ENCODE data around the gene COPS6. TPM values are rescaled to one million over a fixed set of nuclear protein-coding genes. Genes with fewer than 3 reads are reported as not detected.

Gene COPS6
- total and polyA plus RNA-seq, 4 experiments from 2014 or later = 85.5 to 261 (median 122) TPM

DNA sequence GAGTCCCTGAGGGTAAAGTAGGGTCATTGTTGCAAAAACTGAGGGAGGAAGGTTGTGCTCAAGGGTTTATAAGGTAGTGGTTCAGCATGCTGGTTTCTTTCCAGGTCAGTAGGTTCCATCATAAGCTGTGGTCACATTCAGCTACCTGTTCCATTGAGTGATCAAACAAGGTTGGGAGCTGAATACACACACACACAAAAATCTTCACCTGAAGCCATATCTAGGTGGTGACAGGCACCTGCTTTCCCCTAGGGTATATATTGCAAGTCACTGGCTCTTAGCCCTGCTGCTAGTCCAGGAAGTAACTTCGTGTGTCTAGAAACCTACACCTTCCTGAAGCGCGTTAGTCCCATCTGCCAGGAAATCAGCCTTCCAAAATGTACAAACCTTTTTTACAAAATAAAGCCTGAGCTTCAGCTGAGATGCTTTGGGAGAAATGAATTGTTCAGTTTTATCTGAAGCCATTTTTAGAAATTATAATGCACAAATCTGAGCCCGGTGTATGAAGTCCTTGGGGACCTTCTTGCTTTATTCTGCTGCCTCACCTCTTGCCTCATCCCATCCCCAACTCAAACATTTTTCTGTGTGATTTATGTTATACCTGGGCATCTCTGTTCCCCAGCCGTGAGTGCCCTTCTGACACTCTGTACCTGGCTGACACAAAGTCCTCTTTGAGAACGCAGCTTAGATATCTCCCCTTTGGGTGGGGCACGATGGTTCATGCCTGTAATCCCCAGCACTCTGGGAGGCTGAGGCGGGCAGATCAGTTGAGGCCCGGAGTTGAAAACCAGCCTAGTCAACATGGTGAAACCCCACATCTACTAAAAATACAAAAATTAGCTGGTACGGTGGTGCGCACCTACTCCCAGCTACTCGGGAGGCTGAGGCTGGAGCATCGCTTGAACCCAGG lies 49.3 kb downstream of the COPS6 start:
- H3K27me3 Mint-ChIP-seq = peaks cover 0 to 1% of the 10 kb centered on the region in 2 donors
- Histone ChIP-seq H3K9me3 (ENCODE audit: control insufficient read depth in 1 of 2, low read length in 2 of 2) (no peaks in the 10 kb centered on the region), H3K36me3 (ENCODE audit: insufficient read depth, low read length) (no peaks in the 10 kb centered on the region), H3K27ac (ENCODE audit: low read depth, low read length) (no peak overlapping the region), H3K4me1 (ENCODE audit: insufficient read depth, low read length) (peaks cover 6% of the 10 kb centered on the region), H3K27me3 (ENCODE audit: insufficient read depth, low read length) (no peaks in the 10 kb centered on the region), H3K4me3 (ENCODE audit: low read length in 2 of 2) (no peak overlapping the region)
- intact Hi-C loops (cut with micrococcal nuclease) = no loop called here
- H3K9me3 Mint-ChIP-seq = no peaks in the 10 kb centered on the region
- peak overlapping the region in 3 of 7 donors; percentile 11 to 81 (median 50) for H3K27ac Mint-ChIP-seq
- H3K4me1 Mint-ChIP-seq = peaks cover 3 to 7% (median 5%) of the 10 kb centered on the region in 4 donors
- ChIA-PET CTCF (ENCODE audit: partially characterized antibody) (interaction anchor here (0.7 to 1.2 kb wide), 6 partner anchors 9 to 270 kb away, joined by 3 to 5 read pairs (median 3); no protein-coding TSS in a partner anchor), POLR2A (ENCODE audit: partially characterized antibody) (interaction anchor here (0.6 to 1.3 kb wide), 4 partner anchors 11 to 106 kb away, joined by 3 to 4 read pairs (median 4); partner anchors contain the start of gene LAMTOR4)
- no peak overlapping the region for H3K4me3 Mint-ChIP-seq
- no peak for DNase-seq
- H3K36me3 Mint-ChIP-seq = no peaks in the 10 kb centered on the region

- POLR2A ChIA-PET (ENCODE audit: partially characterized antibody) = interaction anchor here (1.1 to 1.5 kb wide), 2 partner anchors 15 to 18 kb away, joined by 3 to 4 read pairs; partner anchors contain the start of gene MBLAC1
- DNase-seq = no peak
- Histone ChIP-seq H3K27ac (ENCODE audit: low read depth, low read length) (no peak overlapping the region), H3K9me3 (ENCODE audit: control insufficient read depth in 1 of 2, low read length in 2 of 2) (no peaks in the 10 kb centered on the region), H3K27me3 (ENCODE audit: insufficient read depth, low read length) (no peaks in the 10 kb centered on the region), H3K4me3 (ENCODE audit: low read length in 2 of 2) (no peak overlapping the region), H3K36me3 (ENCODE audit: insufficient read depth, low read length) (no peaks in the 10 kb centered on the region), H3K4me1 (ENCODE audit: insufficient read depth, low read length) (peaks cover 6% of the 10 kb centered on the region)
- CTCF ChIA-PET (ENCODE audit: partially characterized antibody) = interaction anchor here (3.1 kb wide), 1 partner anchor 10 kb away, joined by 25 read pairs; no protein-coding TSS in a partner anchor
- Mint-ChIP-seq H3K27me3 (no peaks in the 10 kb centered on the region), H3K9me3 (no peaks in the 10 kb centered on the region), H3K27ac (no peak overlapping the region), H3K36me3 (no peaks in the 10 kb centered on the region), H3K4me3 (no peak overlapping the region), H3K4me1 (peaks cover 3 to 9% (median 5%) of the 10 kb centered on the region in 4 donors)
- intact Hi-C loops (cut with micrococcal nuclease) = no loop called here
These were observed 52.8 kb downstream of the COPS6 start for GRCh38 chr7:100141555-100141949.

Small RNAs within 50 kb of the gene (microRNA-seq; reads per million reads assigned to microRNA genes)
- gene MIR106B (ENCODE audit: borderline microRNAs expressed, borderline number of aligned reads, borderline replicate concordance) = 629 reads per million, percentile 84 among the genes with 10 or more reads in this experiment
- 354 reads per million, percentile 79 among the genes with 10 or more reads in this experiment for gene MIR25 (ENCODE audit: borderline microRNAs expressed, borderline number of aligned reads, borderline replicate concordance)
- 2,094 reads per million, percentile 93 among the genes with 10 or more reads in this experiment for gene MIR93 (ENCODE audit: borderline microRNAs expressed, borderline number of aligned reads, borderline replicate concordance)

Other genes starting within 250 kb of the COPS6 start
- not detected for gene OR2AE1, start 211.9 kb upstream of the COPS6 start, total RNA-seq
- gene OR2AE1, start 211.9 kb upstream of the COPS6 start, polyA plus RNA-seq = not detected
- gene TRIM4, start 169.4 kb upstream of the COPS6 start, total RNA-seq = 10 to 100 TPM; 69.0 to 69.7 TPM
- gene TRIM4, start 169.4 kb upstream of the COPS6 start, polyA plus RNA-seq = 10 to 100 TPM; 18.2 to 28.8 TPM
- gene GJC3, start 159.3 kb upstream of the COPS6 start, total RNA-seq = under 1 TPM; 0.39 to 0.61 TPM
- gene GJC3, start 159.3 kb upstream of the COPS6 start, polyA plus RNA-seq = under 1 TPM; 0.23 to 0.94 TPM
- gene AZGP1, start 112.9 kb upstream of the COPS6 start, total RNA-seq = not detected
- gene AZGP1, start 112.9 kb upstream of the COPS6 start, polyA plus RNA-seq = not detected
- gene ZKSCAN1, start 73.4 kb upstream of the COPS6 start, total RNA-seq = 100 to 1,000 TPM in 1 of 2 experiments, 10 to 100 TPM in 1; 94.8 to 101 TPM
- 10 to 100 TPM; 25.0 to 47.0 TPM for gene ZKSCAN1, start 73.4 kb upstream of the COPS6 start, polyA plus RNA-seq
- gene ZSCAN21, start 39.2 kb upstream of the COPS6 start, total RNA-seq = 10 to 100 TPM in 1 of 2 experiments, 1 to 10 TPM in 1; 9.9 to 10.6 TPM
- 1 to 10 TPM; 2.5 to 9.7 TPM for gene ZSCAN21, start 39.2 kb upstream of the COPS6 start, polyA plus RNA-seq
- gene ZNF3, start 7.2 kb upstream of the COPS6 start, total RNA-seq = 10 to 100 TPM; 44.2 to 44.8 TPM
- 10 to 100 TPM; 11.9 to 25.4 TPM for gene ZNF3, start 7.2 kb upstream of the COPS6 start, polyA plus RNA-seq
- 100 to 1,000 TPM; 164 to 173 TPM for gene MCM7, start 12.4 kb downstream of the COPS6 start, total RNA-seq
- 10 to 100 TPM; 26.9 to 29.9 TPM for gene MCM7, start 12.4 kb downstream of the COPS6 start, polyA plus RNA-seq
- gene AP4M1, start 12.7 kb downstream of the COPS6 start, total RNA-seq = 10 to 100 TPM; 12.1 to 14.9 TPM
- 1 to 10 TPM; 3.2 to 4.3 TPM for gene AP4M1, start 12.7 kb downstream of the COPS6 start, polyA plus RNA-seq
- gene TAF6, start 30.4 kb downstream of the COPS6 start, total RNA-seq = 10 to 100 TPM; 61.6 to 62.2 TPM
- 10 to 100 TPM; 25.3 to 35.2 TPM for gene TAF6, start 30.4 kb downstream of the COPS6 start, polyA plus RNA-seq
- 10 to 100 TPM; 69.0 to 69.8 TPM for gene CNPY4, start 30.7 kb downstream of the COPS6 start, total RNA-seq
- 10 to 100 TPM; 14.8 to 24.8 TPM for gene CNPY4, start 30.7 kb downstream of the COPS6 start, polyA plus RNA-seq
- gene MBLAC1, start 38.0 kb downstream of the COPS6 start, total RNA-seq = 1 to 10 TPM; 6.4 to 6.8 TPM
- gene MBLAC1, start 38.0 kb downstream of the COPS6 start, polyA plus RNA-seq = 1 to 10 TPM in 1 of 2 donors, under 1 TPM in 1; 0.77 to 1.2 TPM
- gene LAMTOR4, start 59.9 kb downstream of the COPS6 start, total RNA-seq = 100 to 1,000 TPM; 178 to 189 TPM
- gene LAMTOR4, start 59.9 kb downstream of the COPS6 start, polyA plus RNA-seq = 100 to 1,000 TPM; 423 to 501 TPM
- 10 to 100 TPM; 68.7 to 73.0 TPM for gene TRAPPC14, start 69.8 kb downstream of the COPS6 start, total RNA-seq
- gene TRAPPC14, start 69.8 kb downstream of the COPS6 start, polyA plus RNA-seq = 1 to 10 TPM; 1.4 to 5.5 TPM
- 1 to 10 TPM; 8.0 to 8.9 TPM for gene GAL3ST4, start 79.6 kb downstream of the COPS6 start, total RNA-seq
- 1 to 10 TPM; 2.3 to 5.0 TPM for gene GAL3ST4, start 79.6 kb downstream of the COPS6 start, polyA plus RNA-seq
- gene GPC2, start 88.4 kb downstream of the COPS6 start, total RNA-seq = 10 to 100 TPM; 11.8 to 12.5 TPM
- under 1 TPM in 1 of 2 donors, not detected in 1; 0.73 TPM for gene GPC2, start 88.4 kb downstream of the COPS6 start, polyA plus RNA-seq
- gene STAG3, start 88.9 kb downstream of the COPS6 start, total RNA-seq = 1 to 10 TPM; 6.5 to 7.7 TPM
- gene STAG3, start 88.9 kb downstream of the COPS6 start, polyA plus RNA-seq = 1 to 10 TPM; 1.6 to 3.7 TPM
- 10 to 100 TPM; 77.4 to 85.2 TPM for gene PVRIG, start 131.0 kb downstream of the COPS6 start, total RNA-seq
- 10 to 100 TPM; 68.2 to 87.3 TPM for gene PVRIG, start 131.0 kb downstream of the COPS6 start, polyA plus RNA-seq
- gene SPDYE3, start 218.7 kb downstream of the COPS6 start, total RNA-seq = not detected
- 1 to 10 TPM; 6.3 to 9.9 TPM for gene SPDYE3, start 218.7 kb downstream of the COPS6 start, polyA plus RNA-seq

Data from CD4-positive, alpha-beta memory T cell (primary cell).